NCI-H2081 (cell line): ENCODE measurements around the gene C4orf46.
A peak's percentile ranks its signal among the peaks of the same experiment; 100 is the strongest.

Source experiments
- DNase-seq, 2 experiments: peaks; one replicate each; lab custom pipeline; 2025; lab: John Stamatoyannopoulos, UW

C4orf46 gene

DNA sequence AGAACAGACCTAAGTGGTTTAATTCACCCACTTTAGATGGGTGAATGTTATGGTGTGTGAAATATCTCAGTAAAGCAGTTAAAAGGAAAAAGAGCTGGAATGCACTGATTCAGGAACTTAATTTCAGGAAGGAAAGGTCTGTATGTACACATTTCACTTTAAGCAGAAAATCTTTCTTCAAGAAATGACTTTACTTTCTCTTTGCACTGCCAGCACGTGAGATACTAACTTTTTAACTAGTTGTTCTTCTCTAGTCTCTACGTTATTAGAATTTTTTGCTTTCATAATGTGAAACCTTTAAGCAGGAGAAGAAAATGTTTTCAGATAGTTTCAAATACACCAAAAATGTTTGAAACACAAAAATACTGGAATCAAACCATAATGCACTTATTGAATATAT lies 18.8 kb downstream of the C4orf46 start:
- no peak for DNase-seq

DNA sequence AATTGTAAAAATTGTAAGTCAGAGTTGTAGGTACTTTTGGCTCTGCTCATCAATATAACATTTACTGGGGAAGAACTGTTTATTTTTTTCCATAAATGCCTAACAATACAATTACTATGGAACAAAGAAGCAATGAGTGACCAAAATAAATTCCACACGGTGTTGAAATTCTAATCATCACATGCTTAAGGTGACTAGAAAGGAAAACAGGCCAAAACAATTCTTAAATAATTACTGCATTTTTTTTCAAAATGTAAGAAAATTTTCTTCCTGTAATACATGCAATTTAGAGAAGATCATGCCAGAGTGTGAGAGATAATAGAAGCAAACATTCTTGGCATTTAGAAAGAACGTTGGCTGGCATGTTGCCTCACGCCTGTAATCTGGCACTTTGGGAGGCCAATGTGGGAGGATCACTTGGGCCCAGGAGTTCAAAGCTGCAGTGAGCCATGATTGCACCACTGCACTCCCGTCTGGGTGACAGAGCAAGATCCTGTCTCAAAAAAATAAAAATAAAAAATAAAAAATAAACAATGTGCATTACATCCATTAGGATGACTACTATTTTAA lies 22.5 kb downstream of the C4orf46 start:
- DNase-seq: no peak

DNA sequence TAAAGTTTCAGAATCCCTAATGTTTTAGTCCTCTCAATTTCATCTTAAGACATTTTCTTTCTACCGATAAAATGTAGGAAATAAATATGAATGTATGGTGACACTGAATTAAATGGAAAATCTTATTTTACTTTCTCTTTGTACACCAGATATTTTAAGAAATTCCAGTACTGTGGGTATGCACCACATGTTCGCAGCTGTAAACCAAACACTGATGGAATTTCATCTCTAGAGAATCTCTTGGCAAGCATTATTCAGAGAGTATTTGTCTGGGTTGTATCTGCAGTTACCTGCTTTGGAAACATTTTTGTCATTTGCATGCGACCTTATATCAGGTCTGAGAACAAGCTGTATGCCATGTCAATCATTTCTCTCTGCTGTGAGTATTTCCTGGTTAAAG lies 26.9 kb downstream of the C4orf46 start:
- DNase-seq: no peak

DNA sequence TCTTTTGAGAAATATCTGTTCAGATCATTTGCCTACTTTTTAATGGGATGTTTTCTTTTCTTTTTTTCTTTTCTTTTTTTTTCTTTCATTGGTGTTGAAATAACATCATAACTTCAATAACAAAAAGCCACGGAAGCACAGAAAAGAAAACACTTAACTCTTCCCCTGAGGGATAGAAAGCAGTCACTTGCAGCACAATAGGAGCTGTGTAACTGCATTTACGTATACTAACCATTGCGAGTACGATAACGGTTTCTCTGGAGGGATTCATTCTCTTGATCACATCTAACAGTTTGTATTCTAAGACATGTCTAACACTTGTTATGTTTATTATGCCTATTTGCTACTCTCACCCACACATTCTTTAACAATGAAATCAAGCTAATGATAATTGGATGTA lies 27.3 kb downstream of the C4orf46 start:
- no peak for DNase-seq

DNA sequence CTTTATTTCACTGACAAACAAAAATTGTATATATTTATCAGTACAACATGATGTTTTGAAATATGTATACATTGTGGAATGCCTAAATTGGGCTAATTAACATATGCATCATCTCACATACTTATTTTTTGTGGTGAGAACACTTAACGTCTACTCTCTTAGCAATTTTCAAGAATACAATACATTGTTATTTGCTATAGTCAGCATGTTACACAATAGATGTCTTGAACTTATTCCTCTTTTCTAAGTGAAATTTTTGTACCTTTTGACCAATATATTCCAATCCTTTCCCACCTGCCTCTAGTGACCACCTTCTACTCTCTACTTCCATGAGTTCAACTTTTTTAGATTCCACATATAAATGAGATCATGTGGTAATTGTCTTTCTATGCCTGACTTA lies 35.1 kb downstream of the C4orf46 start:
- no peak for DNase-seq

DNA sequence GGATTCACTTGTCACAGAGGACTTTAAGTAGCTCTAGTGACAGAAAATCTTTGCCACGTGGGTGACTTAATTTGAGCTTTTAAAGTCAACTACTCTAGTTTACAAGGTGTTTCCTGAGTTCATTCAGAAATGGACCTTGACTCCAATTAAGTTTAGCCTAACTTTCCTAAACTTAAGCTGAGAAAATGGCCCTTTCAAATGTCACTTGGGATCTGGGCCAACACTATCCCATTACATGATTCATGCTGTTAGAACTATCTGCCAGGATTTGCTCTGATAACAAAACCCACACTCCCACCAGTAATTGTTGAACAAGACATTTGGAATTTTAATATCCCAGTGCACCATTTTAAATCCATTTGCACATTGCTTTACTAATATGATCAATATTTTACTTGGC lies 40.8 kb downstream of the C4orf46 start:
- DNase-seq: peak in 1 of 2 experiments; percentile 3

DNA sequence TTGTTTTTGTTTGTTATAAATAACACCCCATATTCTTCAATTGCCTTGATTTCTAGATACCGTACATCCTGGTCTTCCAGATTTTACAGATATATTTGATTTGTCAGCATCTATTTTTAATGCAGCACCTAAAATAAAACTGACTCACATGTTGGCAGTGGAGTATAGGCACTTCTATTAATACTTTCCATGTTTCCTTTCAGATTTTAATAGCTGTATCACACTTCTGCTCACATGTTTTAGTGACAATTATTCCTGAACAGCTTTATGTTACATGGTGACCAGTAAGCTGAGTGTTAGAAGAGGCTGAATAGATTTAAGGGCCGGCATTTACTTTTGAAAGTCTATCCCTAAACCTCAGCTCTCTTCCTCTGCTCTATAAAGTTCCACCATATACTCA lies 46.1 kb downstream of the C4orf46 start:
- no peak for DNase-seq

DNA sequence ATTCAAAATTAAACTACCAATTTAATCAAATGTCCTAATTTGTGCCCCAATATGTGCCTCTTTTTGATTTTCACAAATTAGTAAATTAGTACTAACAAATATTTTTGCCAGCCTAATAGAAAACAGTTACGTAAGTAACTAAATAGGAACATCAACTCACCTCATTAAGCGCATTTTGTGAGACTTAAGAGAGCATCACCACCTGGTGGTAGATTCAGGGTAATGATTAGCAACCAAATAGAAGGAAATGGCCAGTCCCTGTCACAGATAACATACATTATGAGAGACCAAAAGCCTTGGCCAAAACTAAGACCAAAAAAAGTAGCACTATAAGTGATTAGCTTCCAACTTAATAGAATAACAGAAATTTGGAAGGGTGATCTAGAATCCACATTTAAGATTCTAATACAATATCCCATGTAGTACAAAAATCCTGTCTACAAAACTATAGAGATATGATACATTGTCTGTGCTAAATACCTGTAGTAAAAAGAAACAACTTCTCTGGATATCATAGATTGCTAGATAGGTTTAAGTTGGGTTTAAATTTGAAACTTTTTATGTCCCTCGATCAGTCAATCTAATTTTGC lies 46.7 kb downstream of the C4orf46 start:
- DNase-seq: peak; percentile 23 to 46

DNA sequence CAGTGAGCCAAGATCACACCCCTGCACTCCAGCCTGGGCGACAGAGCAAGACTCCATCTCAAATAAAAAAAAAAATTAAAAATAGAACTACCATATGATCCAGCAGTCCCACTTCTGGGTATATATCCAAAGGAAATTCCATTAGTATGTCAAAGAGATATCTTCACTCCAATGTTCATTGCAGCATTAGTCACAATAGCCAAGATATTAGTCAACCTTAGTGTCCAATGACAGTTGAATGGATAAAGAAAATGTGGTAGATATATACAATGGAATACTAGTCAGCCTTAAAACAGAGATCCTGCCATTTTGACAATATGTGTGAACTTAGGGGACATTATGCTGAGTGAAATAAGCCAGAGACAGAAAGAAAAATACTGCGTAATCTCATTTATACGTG lies 49.4 kb downstream of the C4orf46 start:
- no peak for DNase-seq

DNA sequence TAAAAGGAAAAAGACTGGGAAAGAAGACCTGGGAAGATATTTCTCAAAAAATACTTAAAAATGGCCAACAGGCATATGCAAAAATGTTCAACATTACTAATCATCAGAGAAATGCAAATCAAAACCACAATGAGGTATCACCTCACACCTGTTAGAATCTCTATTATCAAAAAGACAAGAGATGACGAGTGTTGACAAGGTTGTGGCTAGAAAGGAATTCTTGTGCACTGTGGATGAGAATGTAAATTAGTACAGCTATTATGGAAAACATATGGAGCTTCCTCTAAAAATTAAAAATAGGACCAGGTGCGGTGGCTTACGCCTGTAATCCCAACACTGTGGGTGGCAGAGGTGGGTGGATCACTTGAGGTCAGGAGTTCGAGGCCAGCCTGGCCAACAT lies 50.0 kb downstream of the C4orf46 start:
- no peak for DNase-seq

DNA sequence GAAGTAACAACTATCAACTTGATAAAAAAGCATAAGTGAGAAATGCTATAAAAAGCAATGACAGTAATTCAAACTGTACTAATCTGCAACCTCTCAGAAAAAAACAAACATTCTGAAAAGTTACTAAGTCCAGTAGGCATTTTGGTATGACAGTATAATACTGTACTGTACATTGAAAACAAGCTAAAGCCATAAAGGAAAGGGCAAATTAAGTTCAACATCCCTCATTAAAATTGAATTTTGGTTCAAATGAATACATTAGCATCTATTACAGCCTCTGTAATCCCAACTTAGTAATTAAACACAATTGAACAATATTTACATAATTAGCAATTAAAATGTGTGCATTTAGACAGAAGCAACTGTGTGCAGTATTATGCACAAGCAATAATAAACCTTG lies 53.7 kb downstream of the C4orf46 start:
- DNase-seq: no peak
